ENCODE results near the gene ASGR1.
A peak's percentile ranks its signal among the peaks of the same experiment; 100 is the strongest.

The ASGR1 gene

GRCh38 chr17:7214300-7215135 lies 35.3 kb upstream of the ASGR1 start:
- peaks cover 49% of the 10 kb centered on the region for H3K4me1 ChIP-seq (ENCODE audit: insufficient read depth, low read length, poor library complexity, severe bottlenecking)
- TF ChIP-seq CTCF (conservative IDR thresholded peaks at IDR 0.05; ENCODE audit: low read length) = peak; percentile 67
- no peak for TF ChIP-seq EZH2phosphoT487 (IDR thresholded peaks at IDR 0.05; ENCODE audit: borderline replicate concordance)
- H2AFZ ChIP-seq (ENCODE audit: low read length) = no peak overlapping the region; the same call in 1 of the 2 replicates
- peak overlapping the region; percentile 95 for H3K4me2 ChIP-seq (ENCODE audit: low read depth, low read length, poor library complexity, severe bottlenecking)
- peak overlapping the region; percentile 80 for H3K4me3 ChIP-seq (ENCODE audit: low read length, poor library complexity, severe bottlenecking)
- H3K9me3 ChIP-seq (ENCODE audit: insufficient read depth, low read depth, low read length) = no peaks in the 10 kb centered on the region
- peak overlapping the region; percentile 64 for H3K9ac ChIP-seq (ENCODE audit: low read depth, low read length, poor library complexity, severe bottlenecking)
- H3F3A ChIP-seq (ENCODE audit: low read depth) = peaks cover 3% of the 10 kb centered on the region; the same call in 1 of the 2 replicates
- H3K9me2 ChIP-seq (replicated peaks; ENCODE audit: low read depth, low read length) = no peaks in the 10 kb centered on the region
- H3K36me3 ChIP-seq (ENCODE audit: insufficient read depth, low read length) = no peaks in the 10 kb centered on the region
- no peaks in the 10 kb centered on the region for H3K27me3 ChIP-seq (ENCODE audit: insufficient read depth, low read length, poor library complexity, severe bottlenecking)
- H3K79me2 ChIP-seq (ENCODE audit: insufficient read depth, low read length) = peaks cover 29% of the 10 kb centered on the region
- peaks cover 6% of the 10 kb centered on the region for H4K20me1 ChIP-seq (ENCODE audit: insufficient read depth, low read length, poor library complexity, severe bottlenecking)

- H4K20me1 ChIP-seq (ENCODE audit: insufficient read depth, low read length, poor library complexity, severe bottlenecking) = peaks cover 6% of the 10 kb centered on the region
- no peaks in the 10 kb centered on the region for H3K36me3 ChIP-seq (ENCODE audit: insufficient read depth, low read length)
- no peaks in the 10 kb centered on the region for H3K27me3 ChIP-seq (ENCODE audit: insufficient read depth, low read length, poor library complexity, severe bottlenecking)
- H3K9ac ChIP-seq (ENCODE audit: low read depth, low read length, poor library complexity, severe bottlenecking) = peak overlapping the region; percentile 48
- H3F3A ChIP-seq (ENCODE audit: low read depth) = peaks cover 3% of the 10 kb centered on the region; the same call in 1 of the 2 replicates
- H3K4me2 ChIP-seq (ENCODE audit: low read depth, low read length, poor library complexity, severe bottlenecking) = peak overlapping the region; percentile 95
- H3K9me2 ChIP-seq (replicated peaks; ENCODE audit: low read depth, low read length) = no peaks in the 10 kb centered on the region
- TF ChIP-seq CTCF (conservative IDR thresholded peaks at IDR 0.05; ENCODE audit: low read length) (peak; percentile 89), EZH2phosphoT487 (IDR thresholded peaks at IDR 0.05; ENCODE audit: borderline replicate concordance) (no peak)
- H3K4me3 ChIP-seq (ENCODE audit: low read length, poor library complexity, severe bottlenecking) = peak overlapping the region; percentile 80
- H2AFZ ChIP-seq (ENCODE audit: low read length) = no peak overlapping the region
- peaks cover 43% of the 10 kb centered on the region for H3K4me1 ChIP-seq (ENCODE audit: insufficient read depth, low read length, poor library complexity, severe bottlenecking)
- H3K9me3 ChIP-seq (ENCODE audit: insufficient read depth, low read depth, low read length) = no peaks in the 10 kb centered on the region
- peaks cover 29% of the 10 kb centered on the region for H3K79me2 ChIP-seq (ENCODE audit: insufficient read depth, low read length)
These were observed 34.7 kb upstream of the ASGR1 start for GRCh38 chr17:7213895-7214299.

GRCh38 chr17:7211491-7212273 lies 32.5 kb upstream of the ASGR1 start:
- Histone ChIP-seq H3K4me2 (ENCODE audit: low read depth, low read length, poor library complexity, severe bottlenecking) (no peak overlapping the region), H3F3A (ENCODE audit: low read depth) (peaks cover 3% of the 10 kb centered on the region; the same call in 1 of the 2 replicates), H3K4me1 (ENCODE audit: insufficient read depth, low read length, poor library complexity, severe bottlenecking) (peaks cover 26% of the 10 kb centered on the region), H3K9me2 (replicated peaks; ENCODE audit: low read depth, low read length) (no peaks in the 10 kb centered on the region), H3K9me3 (ENCODE audit: insufficient read depth, low read depth, low read length) (no peaks in the 10 kb centered on the region), H4K20me1 (ENCODE audit: insufficient read depth, low read length, poor library complexity, severe bottlenecking) (peaks cover 6% of the 10 kb centered on the region), H2AFZ (ENCODE audit: low read length) (no peak overlapping the region), H3K36me3 (ENCODE audit: insufficient read depth, low read length) (no peaks in the 10 kb centered on the region), H3K27me3 (ENCODE audit: insufficient read depth, low read length, poor library complexity, severe bottlenecking) (no peaks in the 10 kb centered on the region), H3K79me2 (ENCODE audit: insufficient read depth, low read length) (peaks cover 24% of the 10 kb centered on the region), H3K9ac (ENCODE audit: low read depth, low read length, poor library complexity, severe bottlenecking) (no peak overlapping the region), H3K4me3 (ENCODE audit: low read length, poor library complexity, severe bottlenecking) (no peak overlapping the region)
- TF ChIP-seq EZH2phosphoT487 (IDR thresholded peaks at IDR 0.05; ENCODE audit: borderline replicate concordance) (no peak), CTCF (conservative IDR thresholded peaks at IDR 0.05; ENCODE audit: low read length) (no peak)

Measured in Loucy (cell line).